ENCODE results near the gene TDP1. TPM values are rescaled to one million over a fixed set of nuclear protein-coding genes. Genes with fewer than 3 reads are reported as not detected.

The TDP1 gene
- total RNA-seq, 2 experiments from 2014 or later: 77.0 to 77.2 TPM

DNA sequence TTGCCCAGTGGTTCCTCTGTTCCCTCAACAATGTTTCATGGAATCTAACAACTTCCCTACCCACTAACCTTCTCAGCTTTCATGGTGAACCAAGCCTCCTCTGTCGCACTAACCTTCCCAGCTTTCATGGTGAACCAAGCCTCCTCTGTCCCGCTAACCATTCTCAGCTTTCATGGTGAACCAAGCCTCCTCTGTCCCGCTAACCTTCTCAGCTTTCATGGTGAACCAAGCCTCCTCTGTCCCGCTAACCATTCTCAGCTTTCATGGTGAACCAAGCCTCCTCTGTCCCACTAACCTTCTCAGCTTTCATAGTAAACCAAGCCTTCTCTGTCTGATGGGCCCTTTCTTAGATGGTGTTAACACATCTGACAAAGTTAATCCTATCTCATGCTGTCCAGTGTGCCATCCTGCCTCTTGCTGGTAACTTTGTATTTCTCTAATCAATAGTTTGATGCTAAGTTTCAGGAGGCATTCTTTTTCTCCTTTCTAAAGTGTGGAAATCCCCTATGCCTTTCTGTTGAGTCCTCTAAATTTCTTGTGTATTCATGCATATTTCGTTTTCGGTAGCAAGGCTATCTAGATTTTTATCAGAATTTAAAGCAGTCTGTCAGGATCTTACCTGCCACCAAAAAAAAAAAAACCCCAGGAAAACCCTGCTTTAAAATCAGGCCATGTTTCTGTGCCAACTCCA lies 79.3 kb downstream of the TDP1 start:
- CTCF ChIA-PET: interaction anchor here (1.6 kb wide), 1 partner anchor 61 kb away, joined by 3 read pairs; no protein-coding TSS in a partner anchor
- Mint-ChIP-seq H3K4me1 (ENCODE audit: low read depth) (peaks cover 4% of the 10 kb centered on the region), H3K9me3 (no peaks in the 10 kb centered on the region), H3K36me3 (ENCODE audit: low read depth) (peaks cover 62% of the 10 kb centered on the region), H3K27me3 (ENCODE audit: low read depth) (no peaks in the 10 kb centered on the region), H3K4me3 (no peak overlapping the region), H3K27ac (peak overlapping the region; percentile 65)
- intact Hi-C loops (cut with micrococcal nuclease): no loop called here
- DNase-seq: no peak

DNA sequence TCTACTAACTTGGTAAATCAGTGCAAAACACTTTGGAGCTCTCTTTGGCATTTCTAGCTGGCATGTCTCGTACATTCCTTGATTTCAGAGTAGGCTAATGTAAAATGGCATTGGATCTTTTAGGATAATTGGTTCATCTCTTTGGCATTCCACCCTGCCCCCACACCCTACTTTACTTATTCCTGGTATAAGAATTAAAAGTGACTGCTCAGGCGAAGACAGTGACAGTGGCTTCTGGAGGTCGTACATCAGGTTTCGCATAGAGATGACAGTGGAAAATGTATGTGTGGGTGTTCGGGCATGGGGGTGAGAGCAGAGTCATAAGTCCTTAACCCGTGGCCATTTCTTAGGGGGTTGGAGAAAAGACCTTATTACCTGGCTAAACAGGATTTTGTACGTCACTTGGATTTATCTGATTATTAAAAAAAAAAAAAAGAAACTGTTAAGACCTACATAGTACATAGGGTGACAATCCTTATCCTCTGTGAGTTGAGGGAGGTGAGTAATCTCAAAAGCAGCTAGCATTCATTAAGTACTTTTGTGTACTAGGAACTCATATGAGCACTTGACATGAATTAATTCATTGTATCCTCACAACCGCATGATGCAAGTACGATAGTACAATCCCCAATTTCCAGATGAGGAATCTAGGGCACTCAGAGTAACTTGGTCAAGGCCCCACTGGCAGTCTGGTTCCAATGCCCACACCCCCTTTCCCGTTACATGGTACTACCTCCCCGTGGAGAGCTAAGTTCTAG lies 83.7 kb downstream of the TDP1 start:
- no peak overlapping the region for H3K27ac Mint-ChIP-seq
- H3K36me3 Mint-ChIP-seq (ENCODE audit: low read depth): peaks cover 57% of the 10 kb centered on the region
- H3K4me1 Mint-ChIP-seq (ENCODE audit: low read depth): peaks cover 9% of the 10 kb centered on the region

DNA sequence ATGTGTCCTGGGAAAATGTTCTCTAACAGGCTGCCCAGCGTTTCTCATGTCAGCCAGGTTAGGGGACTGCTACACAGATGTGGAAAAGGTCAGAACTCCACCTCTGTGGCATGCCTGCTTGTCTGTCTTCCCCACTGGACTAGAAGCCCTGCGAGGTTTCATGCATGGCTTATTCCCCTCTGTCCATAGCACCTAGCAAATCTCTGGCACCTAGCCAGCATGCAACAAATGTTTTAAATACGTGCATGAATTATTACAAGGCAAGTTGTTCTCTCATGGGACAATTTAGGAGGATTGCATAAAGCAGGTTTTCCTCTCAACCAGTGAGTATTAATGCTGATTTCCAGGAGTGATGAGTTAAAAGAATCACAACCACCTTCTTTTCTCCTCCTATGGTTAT lies 84.7 kb downstream of the TDP1 start:
- CTCF ChIA-PET: no interaction called here
- Mint-ChIP-seq H3K4me1 (ENCODE audit: low read depth) (peaks cover 7% of the 10 kb centered on the region), H3K4me3 (no peak overlapping the region), H3K36me3 (ENCODE audit: low read depth) (peaks cover 55% of the 10 kb centered on the region), H3K27ac (no peak overlapping the region), H3K27me3 (ENCODE audit: low read depth) (no peaks in the 10 kb centered on the region), H3K9me3 (no peaks in the 10 kb centered on the region)
- intact Hi-C loops (cut with micrococcal nuclease): no loop called here
- DNase-seq: no peak

More for the DNA sequence above, 83.7 kb downstream of the TDP1 start:
- Mint-ChIP-seq H3K9me3 (no peaks in the 10 kb centered on the region), H3K27me3 (ENCODE audit: low read depth) (no peaks in the 10 kb centered on the region), H3K4me3 (no peak overlapping the region)
- DNase-seq: no peak
- CTCF ChIA-PET: interaction anchor here (0.7 kb wide), 1 partner anchor 66 kb away, joined by 3 read pairs; no protein-coding TSS in a partner anchor
- intact Hi-C loops (cut with micrococcal nuclease): no loop called here

DNA sequence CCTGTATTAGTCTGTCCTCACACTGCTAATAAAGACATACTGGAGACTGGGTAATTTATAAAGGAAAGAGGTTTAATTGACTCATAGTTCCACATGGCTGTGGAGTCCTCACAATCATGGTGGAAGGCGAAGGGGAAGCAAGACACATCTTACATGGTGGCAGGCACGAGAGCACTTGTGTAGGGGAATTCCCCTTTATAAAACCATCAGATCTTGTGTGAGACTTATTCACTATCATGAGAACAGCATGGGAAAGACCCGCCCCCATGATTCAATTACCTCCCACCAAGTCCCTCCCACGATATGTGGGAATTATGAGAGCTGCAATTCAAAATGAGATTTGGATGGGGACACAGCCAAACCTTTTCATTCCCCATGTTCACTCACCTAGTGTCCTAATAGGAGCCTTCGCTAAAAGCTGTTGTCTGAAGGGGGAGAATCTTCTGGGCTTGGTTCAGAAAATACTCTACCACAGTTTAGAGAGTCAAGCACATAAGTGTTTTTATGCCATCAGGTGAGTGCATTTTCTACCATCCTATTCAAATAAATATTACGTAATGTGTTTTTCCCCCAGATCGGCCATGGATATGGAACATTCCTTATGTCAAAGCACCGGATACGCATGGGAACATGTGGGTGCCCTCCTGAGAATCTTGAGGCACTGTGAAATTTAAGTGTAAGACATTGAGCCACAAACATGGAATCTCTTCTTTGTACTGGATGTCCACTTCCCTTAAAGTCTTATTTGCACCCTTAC lies 86.9 kb downstream of the TDP1 start:
- intact Hi-C loops (cut with micrococcal nuclease): no loop called here
- no peaks in the 10 kb centered on the region for H3K27me3 Mint-ChIP-seq (ENCODE audit: low read depth)
- H3K36me3 Mint-ChIP-seq (ENCODE audit: low read depth): peaks cover 49% of the 10 kb centered on the region
- CTCF ChIA-PET: no interaction called here
- peaks cover 12% of the 10 kb centered on the region for H3K4me1 Mint-ChIP-seq (ENCODE audit: low read depth)
- H3K4me3 Mint-ChIP-seq: no peak overlapping the region
- H3K9me3 Mint-ChIP-seq: no peaks in the 10 kb centered on the region
- no peak overlapping the region for H3K27ac Mint-ChIP-seq
- no peak for DNase-seq

GRCh38 chr14:90045616-90046015 lies 89.9 kb downstream of the TDP1 start:
- DNase-seq: no peak
- Mint-ChIP-seq H3K27ac (no peak overlapping the region), H3K36me3 (ENCODE audit: low read depth) (peaks cover 38% of the 10 kb centered on the region), H3K4me3 (no peak overlapping the region), H3K9me3 (no peaks in the 10 kb centered on the region), H3K4me1 (ENCODE audit: low read depth) (peaks cover 10% of the 10 kb centered on the region), H3K27me3 (ENCODE audit: low read depth) (no peaks in the 10 kb centered on the region)
- intact Hi-C loops (cut with micrococcal nuclease): no loop called here
- CTCF ChIA-PET: no interaction called here

GRCh38 chr14:90049390-90049789 lies 93.7 kb downstream of the TDP1 start:
- no peaks in the 10 kb centered on the region for H3K9me3 Mint-ChIP-seq
- intact Hi-C loops (cut with micrococcal nuclease): no loop called here
- no peak overlapping the region for H3K27ac Mint-ChIP-seq
- peaks cover 20% of the 10 kb centered on the region for H3K27me3 Mint-ChIP-seq (ENCODE audit: low read depth)
- peaks cover 13% of the 10 kb centered on the region for H3K36me3 Mint-ChIP-seq (ENCODE audit: low read depth)
- CTCF ChIA-PET: interaction anchor here (0.5 kb wide), 1 partner anchor 195 kb away, joined by 5 read pairs; no protein-coding TSS in a partner anchor
- H3K4me1 Mint-ChIP-seq (ENCODE audit: low read depth): peaks cover 6% of the 10 kb centered on the region
- no peak for DNase-seq
- no peak overlapping the region for H3K4me3 Mint-ChIP-seq

- no peak overlapping the region for H3K4me3 Mint-ChIP-seq
- no peak for DNase-seq
- no peaks in the 10 kb centered on the region for H3K9me3 Mint-ChIP-seq
- peaks cover 7% of the 10 kb centered on the region for H3K36me3 Mint-ChIP-seq (ENCODE audit: low read depth)
- H3K27me3 Mint-ChIP-seq (ENCODE audit: low read depth): peaks cover 28% of the 10 kb centered on the region
- intact Hi-C loops (cut with micrococcal nuclease): no loop called here
- CTCF ChIA-PET: no interaction called here
- H3K4me1 Mint-ChIP-seq (ENCODE audit: low read depth): peaks cover 6% of the 10 kb centered on the region
- H3K27ac Mint-ChIP-seq: no peak overlapping the region
Measured at GRCh38 chr14:90050271-90050670, 94.5 kb downstream of the TDP1 start.

GRCh38 chr14:90053044-90053443 lies 97.3 kb downstream of the TDP1 start:
- CTCF ChIA-PET: interaction anchor here (1.3 to 1.7 kb wide), 2 partner anchors 80 kb away, joined by 4 read pairs; no protein-coding TSS in a partner anchor
- no peaks in the 10 kb centered on the region for H3K4me1 Mint-ChIP-seq (ENCODE audit: low read depth)
- no peak overlapping the region for H3K27ac Mint-ChIP-seq
- no peak overlapping the region for H3K4me3 Mint-ChIP-seq
- H3K27me3 Mint-ChIP-seq (ENCODE audit: low read depth): peaks cover 41% of the 10 kb centered on the region
- no peaks in the 10 kb centered on the region for H3K9me3 Mint-ChIP-seq
- intact Hi-C loops (cut with micrococcal nuclease): no loop called here
- H3K36me3 Mint-ChIP-seq (ENCODE audit: low read depth): no peaks in the 10 kb centered on the region
- no peak for DNase-seq

- CTCF ChIA-PET: interaction anchor here (1.7 kb wide), 1 partner anchor 82 kb away, joined by 4 read pairs; no protein-coding TSS in a partner anchor
- intact Hi-C loops (cut with micrococcal nuclease): no loop called here
- DNase-seq: no peak
- Mint-ChIP-seq H3K4me3 (no peak overlapping the region), H3K27ac (no peak overlapping the region), H3K4me1 (ENCODE audit: low read depth) (peaks cover 3% of the 10 kb centered on the region), H3K36me3 (ENCODE audit: low read depth) (no peaks in the 10 kb centered on the region), H3K27me3 (ENCODE audit: low read depth) (peaks cover 54% of the 10 kb centered on the region), H3K9me3 (no peaks in the 10 kb centered on the region)
Measured at GRCh38 chr14:90054803-90055202, 99.1 kb downstream of the TDP1 start.

DNA sequence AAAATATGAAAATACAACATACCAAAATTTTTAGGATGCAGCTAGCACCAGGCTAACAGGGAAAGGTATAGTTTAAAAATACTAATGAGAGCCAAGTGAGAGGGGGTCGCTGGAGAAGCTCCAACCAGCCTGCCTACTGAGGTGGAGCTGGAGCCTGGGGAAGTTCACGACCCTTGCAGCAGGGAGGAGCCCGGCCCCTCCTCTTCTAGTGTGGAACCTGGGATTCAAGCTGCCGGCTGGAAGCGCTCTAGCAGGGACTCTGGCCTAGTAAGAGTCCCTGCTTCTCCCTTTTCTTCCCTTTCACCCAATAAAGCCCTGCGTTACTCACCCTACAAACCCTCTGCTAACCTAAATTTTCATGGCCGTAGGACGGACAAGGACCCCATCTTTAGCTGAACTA lies 101.1 kb downstream of the TDP1 start:
- Mint-ChIP-seq H3K9me3 (no peaks in the 10 kb centered on the region), H3K4me1 (ENCODE audit: low read depth) (peaks cover 5% of the 10 kb centered on the region), H3K4me3 (no peak overlapping the region), H3K27me3 (ENCODE audit: low read depth) (peaks cover 52% of the 10 kb centered on the region), H3K36me3 (ENCODE audit: low read depth) (no peaks in the 10 kb centered on the region), H3K27ac (no peak overlapping the region)
- CTCF ChIA-PET: interaction anchor here (0.6 to 0.8 kb wide), 2 partner anchors 147 to 649 kb away, joined by 3 read pairs; no protein-coding TSS in a partner anchor
- intact Hi-C loops (cut with micrococcal nuclease): no loop called here
- no peak for DNase-seq

GRCh38 chr14:90058876-90059458 lies 103.2 kb downstream of the TDP1 start:
- DNase-seq: no peak
- Mint-ChIP-seq H3K9me3 (no peaks in the 10 kb centered on the region), H3K4me3 (no peak overlapping the region), H3K27ac (no peak overlapping the region), H3K36me3 (ENCODE audit: low read depth) (no peaks in the 10 kb centered on the region), H3K27me3 (ENCODE audit: low read depth) (peaks cover 55% of the 10 kb centered on the region), H3K4me1 (ENCODE audit: low read depth) (peaks cover 14% of the 10 kb centered on the region)
- intact Hi-C loops (cut with micrococcal nuclease): no loop called here
- CTCF ChIA-PET: no interaction called here
